ENCODE data around the gene AQP9. TPM values are rescaled to one million over a fixed set of nuclear protein-coding genes. Genes with fewer than 3 reads are reported as not detected.
"Not testable (repeated sequence)": the region's sequence is repeated elsewhere in the genome, so short reads cannot be mapped to it uniquely, and the experiment has no call there.

The AQP9 gene
- total RNA-seq, 4 donors from 2014 or later: 0.26 to 9.6 (median 0.98) TPM; not detected in 1

GRCh38 chr15:58190419-58190818 is 52.2 kb downstream of the AQP9 start:
- Histone ChIP-seq H3K4me1 (no peaks in the 10 kb centered on the region), H3K4me3 (no peak overlapping the region), H3K9me3 (no peaks in the 10 kb centered on the region), H3K36me3 (no peaks in the 10 kb centered on the region), H3K27me3 (peaks cover 0 to 12% (median 0%) of the 10 kb centered on the region in 4 donors), H3K27ac (replicated peaks in 1 of 4) (no peak overlapping the region)
- 74% methylated on average over 4 of the region's 4 CpGs for WGBS
- intact Hi-C loops (cut with DNase I): no loop called here
- peak; percentile 64 for DNase-seq (ENCODE audit: extremely low spot score)
- TF ChIP-seq POLR2A (IDR thresholded peaks at IDR 0.05; ENCODE audit: low read depth): no peak
- TF ChIP-seq EP300 (IDR thresholded peaks at IDR 0.05): no peak
- no peak for TF ChIP-seq POLR2AphosphoS5 (IDR thresholded peaks at IDR 0.05)
- TF ChIP-seq, protein P1, sequence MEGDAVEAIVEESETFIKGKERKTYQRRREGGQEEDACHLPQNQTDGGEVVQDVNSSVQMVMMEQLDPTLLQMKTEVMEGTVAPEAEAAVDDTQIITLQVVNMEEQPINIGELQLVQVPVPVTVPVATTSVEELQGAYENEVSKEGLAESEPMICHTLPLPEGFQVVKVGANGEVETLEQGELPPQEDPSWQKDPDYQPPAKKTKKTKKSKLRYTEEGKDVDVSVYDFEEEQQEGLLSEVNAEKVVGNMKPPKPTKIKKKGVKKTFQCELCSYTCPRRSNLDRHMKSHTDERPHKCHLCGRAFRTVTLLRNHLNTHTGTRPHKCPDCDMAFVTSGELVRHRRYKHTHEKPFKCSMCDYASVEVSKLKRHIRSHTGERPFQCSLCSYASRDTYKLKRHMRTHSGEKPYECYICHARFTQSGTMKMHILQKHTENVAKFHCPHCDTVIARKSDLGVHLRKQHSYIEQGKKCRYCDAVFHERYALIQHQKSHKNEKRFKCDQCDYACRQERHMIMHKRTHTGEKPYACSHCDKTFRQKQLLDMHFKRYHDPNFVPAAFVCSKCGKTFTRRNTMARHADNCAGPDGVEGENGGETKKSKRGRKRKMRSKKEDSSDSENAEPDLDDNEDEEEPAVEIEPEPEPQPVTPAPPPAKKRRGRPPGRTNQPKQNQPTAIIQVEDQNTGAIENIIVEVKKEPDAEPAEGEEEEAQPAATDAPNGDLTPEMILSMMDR (IDR thresholded peaks at IDR 0.05): no peak

GRCh38 chr15:58193636-58194035 is 55.5 kb downstream of the AQP9 start:
- H3K4me1 ChIP-seq; H3K27ac ChIP-seq (replicated peaks in 1 of 4); H3K36me3 ChIP-seq; H3K27me3 ChIP-seq; H3K4me3 ChIP-seq; DNase-seq (ENCODE audit: extremely low spot score); H3K9me3 ChIP-seq; intact Hi-C loops (cut with DNase I): not testable (repeated sequence)
- 88% methylated on average over 1 of the region's 9 CpGs for WGBS

- no peaks in the 10 kb centered on the region for H3K36me3 ChIP-seq
- no peak for DNase-seq (ENCODE audit: extremely low spot score)
- 83% methylated on average over 8 of the region's 8 CpGs for WGBS
- intact Hi-C loops (cut with DNase I): no loop called here
- no peaks in the 10 kb centered on the region for H3K9me3 ChIP-seq
- H3K4me1 ChIP-seq: no peaks in the 10 kb centered on the region
- no peaks in the 10 kb centered on the region for H3K27me3 ChIP-seq
- TF ChIP-seq EP300 (IDR thresholded peaks at IDR 0.05) (no peak), POLR2AphosphoS5 (IDR thresholded peaks at IDR 0.05) (no peak), POLR2A (IDR thresholded peaks at IDR 0.05; ENCODE audit: low read depth) (no peak)
- TF ChIP-seq, protein P1 (IDR thresholded peaks at IDR 0.05): no peak
- no peak overlapping the region for H3K27ac ChIP-seq (replicated peaks in 1 of 4)
- no peak overlapping the region for H3K4me3 ChIP-seq
These were observed 62.6 kb downstream of the AQP9 start for GRCh38 chr15:58200739-58201138.

DNA sequence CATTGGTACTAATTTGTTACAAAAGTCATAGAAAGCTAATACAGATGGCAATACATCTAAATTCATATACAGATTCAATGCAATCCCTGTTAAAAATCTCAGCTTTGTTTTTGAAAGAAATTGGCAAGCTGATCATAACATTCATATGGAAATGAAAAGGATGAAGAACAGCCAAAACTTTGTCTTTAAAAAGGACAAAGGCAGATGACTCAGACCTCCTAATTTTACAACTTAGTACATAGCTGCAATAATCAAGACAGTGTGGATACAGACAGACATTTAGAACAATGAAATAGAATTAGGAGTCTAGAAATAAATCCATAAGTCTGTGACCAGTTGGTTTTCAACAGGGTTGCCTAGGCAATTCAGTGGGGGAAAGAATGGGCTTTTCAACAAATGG is 63.3 kb downstream of the AQP9 start:
- TF ChIP-seq EP300 (IDR thresholded peaks at IDR 0.05) (no peak), POLR2AphosphoS5 (IDR thresholded peaks at IDR 0.05) (no peak), POLR2A (IDR thresholded peaks at IDR 0.05; ENCODE audit: low read depth) (no peak)
- TF ChIP-seq, protein P1 (IDR thresholded peaks at IDR 0.05): no peak
- no peak overlapping the region for H3K27ac ChIP-seq (replicated peaks in 1 of 4)
- intact Hi-C loops (cut with DNase I): no loop called here
- no peak for DNase-seq (ENCODE audit: extremely low spot score)
- H3K4me1 ChIP-seq: no peaks in the 10 kb centered on the region
- H3K9me3 ChIP-seq: no peaks in the 10 kb centered on the region
- H3K4me3 ChIP-seq: no peak overlapping the region
- no peaks in the 10 kb centered on the region for H3K27me3 ChIP-seq
- no peaks in the 10 kb centered on the region for H3K36me3 ChIP-seq

DNA sequence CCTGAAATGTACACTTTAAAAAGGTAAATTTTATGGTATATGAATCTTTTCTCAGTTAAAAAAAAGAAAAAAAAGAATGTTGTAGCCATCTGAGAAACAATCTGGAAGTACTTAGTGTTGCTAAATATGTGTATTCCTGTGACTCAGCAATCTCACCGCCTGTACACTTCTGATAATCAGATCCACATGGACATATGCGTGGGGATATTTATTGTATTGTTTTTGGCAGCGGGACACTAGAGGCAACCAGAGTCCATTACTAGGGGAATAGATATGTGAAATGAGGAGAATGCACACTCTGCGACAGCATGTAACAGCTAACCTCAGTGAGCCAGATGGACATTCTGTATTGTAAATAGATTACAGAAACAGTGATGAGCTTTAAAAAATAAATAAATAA is 65.4 kb downstream of the AQP9 start:
- Histone ChIP-seq H3K4me1 (no peaks in the 10 kb centered on the region), H3K4me3 (no peak overlapping the region), H3K9me3 (no peaks in the 10 kb centered on the region), H3K27me3 (no peaks in the 10 kb centered on the region), H3K27ac (replicated peaks in 1 of 4) (no peak overlapping the region), H3K36me3 (no peaks in the 10 kb centered on the region)
- no peak for DNase-seq (ENCODE audit: extremely low spot score)
- intact Hi-C loops (cut with DNase I): no loop called here
- no peak for TF ChIP-seq EP300 (IDR thresholded peaks at IDR 0.05)
- no peak for TF ChIP-seq POLR2A (IDR thresholded peaks at IDR 0.05; ENCODE audit: low read depth)
- TF ChIP-seq, protein P1 (IDR thresholded peaks at IDR 0.05): no peak
- TF ChIP-seq POLR2AphosphoS5 (IDR thresholded peaks at IDR 0.05): no peak
- WGBS: 70% methylated on average over 4 of the region's 4 CpGs

All from esophagus muscularis mucosa (tissue), 4 donors.